AG04450 (cell line): ENCODE results near the gene TDRD9. TPM values are rescaled to one million over a fixed set of nuclear protein-coding genes. Genes with fewer than 3 reads are reported as not detected.

Source experiments
- CTCF ChIA-PET: fragments of 300-600, 350-600 bp; formaldehyde crosslinking; extraction: SDS; loops from one replicate; lab custom pipeline; 2022; ENCODE audit warnings: antibody characterized with exemption, inconsistent platforms; lab: Charles Lee
- POLR2A ChIA-PET: fragments of 350-600 bp; formaldehyde crosslinking; extraction: SDS; loops from one replicate; lab custom pipeline; 2021; ENCODE audit warnings: antibody characterized with exemption, inconsistent platforms; lab: Yijun Ruan, JAX
- DNase-seq: peaks from one replicate; pipeline ENCODE4 v3.0.0-alpha.2; 2011; ENCODE audit warnings: low read depth, low spot score
- H3K27ac ChIP-seq: one replicate; pipeline ENCODE4 v1.5.1; 2012; ENCODE audit warnings: low read depth, low read length, control low read depth
- H3K27me3 ChIP-seq: one replicate; pipeline ENCODE4 v1.6.0; 2012; ENCODE audit warnings: low read length; ENCODE audit not compliant: control insufficient read depth, insufficient read depth
- H3K4me3 ChIP-seq: 2 replicates; pipeline ENCODE4 v1.5.1; 2011; ENCODE audit warnings: mild to moderate bottlenecking, low read depth, low read length, control low read depth
- H3K9me3 ChIP-seq: 2 replicates; pipeline ENCODE4 v1.5.1; 2012; ENCODE audit warnings: low read length; ENCODE audit not compliant: control insufficient read depth, insufficient read depth
- CTCF ChIP-seq: IDR thresholded peaks from 2 replicates; pipeline ENCODE4 v1.5.1; 2011; ENCODE audit warnings: low read depth, low read length, control low read depth, inconsistent platforms
- polyA plus RNA-seq: library from polyadenylated mRNA; depleted of rRNA; stranded (reverse); fragments of >200 nt; gene quantifications from 2 replicates; pipeline ENCODE4 v1.2.3, GENCODE V29; 2011

Gene TDRD9
- polyA plus RNA-seq, 1 experiment, result 0.05 TPM

- ChIA-PET POLR2A (no interaction called here), CTCF (interaction anchor here (1.4 kb wide), 1 partner anchor 9 kb away, joined by 7 read pairs; no protein-coding TSS in a partner anchor)
- H3K27me3 ChIP-seq, result peaks cover 4% of the 10 kb centered on the region
- H3K4me3 ChIP-seq, result no peak overlapping the region
- H3K9me3 ChIP-seq, result peaks cover 4% of the 10 kb centered on the region; the same call in 1 of the 2 replicates
- no peak overlapping the region for H3K27ac ChIP-seq
- TF ChIP-seq CTCF, result no peak
- DNase-seq, result no peak
Measured at GRCh38 chr14:104086661-104087461, 158.6 kb downstream of the TDRD9 start.

GRCh38 chr14:104087505-104087904, 159.2 kb downstream of the TDRD9 start:
- H3K4me3 ChIP-seq, result no peak overlapping the region
- H3K27ac ChIP-seq, result no peak overlapping the region
- peaks cover 4% of the 10 kb centered on the region for H3K27me3 ChIP-seq
- peaks cover 4% of the 10 kb centered on the region; the same call in 1 of the 2 replicates for H3K9me3 ChIP-seq
- ChIA-PET CTCF (interaction anchor here (1.4 kb wide), 1 partner anchor 10 kb away, joined by 7 read pairs; no protein-coding TSS in a partner anchor), POLR2A (no interaction called here)
- no peak for DNase-seq
- no peak for TF ChIP-seq CTCF

- Histone ChIP-seq H3K9me3 (peaks cover 4% of the 10 kb centered on the region; the same call in 1 of the 2 replicates), H3K27me3 (peaks cover 4% of the 10 kb centered on the region), H3K27ac (no peak overlapping the region), H3K4me3 (no peak overlapping the region)
- no peak for DNase-seq
- ChIA-PET POLR2A (no interaction called here), CTCF (interaction anchor here (1.2 to 1.4 kb wide), 2 partner anchors 10 to 11 kb away, joined by 4 to 7 read pairs; no protein-coding TSS in a partner anchor)
- TF ChIP-seq CTCF, result no peak
Measured at GRCh38 chr14:104087981-104088850, 160.0 kb downstream of the TDRD9 start.

- ChIA-PET POLR2A (no interaction called here), CTCF (no interaction called here)
- Histone ChIP-seq H3K27me3 (peaks cover 3% of the 10 kb centered on the region), H3K4me3 (no peak overlapping the region), H3K27ac (no peak overlapping the region), H3K9me3 (peaks cover 8% of the 10 kb centered on the region; the same call in 1 of the 2 replicates)
- DNase-seq, result no peak
- TF ChIP-seq CTCF, result no peak
Measured at GRCh38 chr14:104090071-104090748, 162.0 kb downstream of the TDRD9 start.
